Gastroesophageal sphincter (tissue), 4 donors: ENCODE measurements around the gene LPCAT4. TPM values are rescaled to one million over a fixed set of nuclear protein-coding genes. Genes with fewer than 3 reads are reported as not detected.

Experiments
- ATAC-seq: fragments of 150-250 bp; one replicate; pipeline ENCODE4 v1.9.1; 2016; ENCODE audit warnings: mild to moderate bottlenecking, moderate library complexity
- H3K27ac ChIP-seq, 4 donors: fragments of 200-600 bp; sonication (generic) in 3 of 4; 1 replicate in 3 of 4; 2 replicates in 1 of 4; pipeline ENCODE4 v1.5.1; 2016 to 2019
- H3K27me3 ChIP-seq: fragments of 200-600 bp; sonication (generic); one replicate; pipeline ENCODE4 v1.5.1; 2019
- H3K36me3 ChIP-seq, 2 donors: fragments of 200-600 bp; sonication (generic); one replicate each; pipeline ENCODE4 v1.5.1; 2019; ENCODE audit warnings: control low read depth in 1 of 2
- H3K4me1 ChIP-seq, 3 donors: fragments of 200-600 bp; sonication (generic); 1 replicate in 2 of 3; 2 replicates in 1 of 3; pipeline ENCODE4 v1.5.1; 2016 to 2019; ENCODE audit warnings: control low read depth in 2 of 3
- H3K4me3 ChIP-seq, 2 donors: fragments of 200-600 bp; sonication (generic); one replicate each; pipeline ENCODE4 v1.5.1; 2019; ENCODE audit warnings: mild to moderate bottlenecking in 1 of 2, moderate library complexity in 1 of 2
- H3K9me3 ChIP-seq, 3 donors: fragments of 200-600 bp; sonication (generic); one replicate each; pipeline ENCODE4 v1.5.1; 2017 to 2019; ENCODE audit warnings: control low read depth in 2 of 3
- CTCF ChIP-seq, 4 experiments: fragments of 200-600 bp in 2 of 4; fragments of 450-650 bp in 2 of 4; sonication (generic) in 1 of 4; IDR thresholded peaks; one replicate each; pipeline ENCODE4 v1.5.1; 2017 to 2019; ENCODE audit warnings: antibody characterized with exemption in 4 of 4, mild to moderate bottlenecking in 2 of 4, moderate library complexity in 2 of 4
- EP300 ChIP-seq: sonication (generic); formaldehyde crosslinking; IDR thresholded peaks from one replicate; pipeline ENCODE4 v1.6.1; 2017; ENCODE audit warnings: antibody characterized with exemption, mild to moderate bottlenecking
- POLR2A ChIP-seq, 2 donors: fragments of 450-650 bp; IDR thresholded peaks; one replicate each; pipeline ENCODE4 v1.6.1; 2017; ENCODE audit warnings: antibody characterized with exemption in 2 of 2, mild to moderate bottlenecking in 2 of 2, moderate library complexity in 1 of 2
- POLR2AphosphoS5 ChIP-seq: sonication (generic); formaldehyde crosslinking; IDR thresholded peaks from one replicate; pipeline ENCODE4 v1.6.1; 2017; ENCODE audit warnings: antibody characterized with exemption
- WGBS, 2 donors: methylation state at CpG; one replicate each; pipeline ENCODE4 v1.1.5; 2018; ENCODE audit warnings: low coverage in 1 of 2; 5-methylcytosine and 5-hydroxymethylcytosine counted together
- total RNA-seq, 4 donors: library from RNA; depleted of rRNA; stranded (reverse); fragments of >200 nt; gene quantifications; one replicate each; pipeline ENCODE4 v1.1.0, GENCODE V29; 2016

Gene LPCAT4
- total RNA-seq, 4 donors from 2014 or later, result 6.8 to 13.5 (median 10.7) TPM

- Histone ChIP-seq H3K4me3 (peak overlapping the region; percentile 70), H3K27ac (peak overlapping the region; percentile 41 to 90 (median 85)), H3K36me3 (peaks cover 0 to 24% of the 10 kb centered on the region in 2 donors), H3K4me1 (peaks cover 0 to 65% (median 14%) of the 10 kb centered on the region in 3 donors), H3K9me3 (no peaks in the 10 kb centered on the region), H3K27me3 (no peaks in the 10 kb centered on the region)
- 2 to 3% methylated on average over 5 to 11 of the region's 26 CpGs for WGBS, 2 donors
- TF ChIP-seq POLR2A (IDR thresholded peaks at IDR 0.05) (no peak), EP300 (no peak), POLR2AphosphoS5 (no peak), CTCF (IDR thresholded peaks at IDR 0.05) (no peak)
- ATAC-seq, result peak; percentile 6
These were observed 29.9 kb downstream of the LPCAT4 start for GRCh38 chr15:34336991-34337556.

GRCh38 chr15:34336231-34336990 is 30.6 kb downstream of the LPCAT4 start:
- H3K36me3 ChIP-seq, result peaks cover 0 to 19% of the 10 kb centered on the region in 2 donors
- no peaks in the 10 kb centered on the region for H3K27me3 ChIP-seq
- no peak for ATAC-seq
- peaks cover 0 to 59% (median 8%) of the 10 kb centered on the region in 3 donors for H3K4me1 ChIP-seq
- H3K9me3 ChIP-seq, result no peaks in the 10 kb centered on the region
- 66 to 82% methylated on average over 5 to 15 of the region's 16 CpGs for WGBS, 2 donors
- peak overlapping the region in 3 of 4 donors; percentile 9 to 90 (median 85) for H3K27ac ChIP-seq
- peak overlapping the region; percentile 70 for H3K4me3 ChIP-seq
- no peak for TF ChIP-seq CTCF (IDR thresholded peaks at IDR 0.05)
- no peak for TF ChIP-seq POLR2AphosphoS5
- TF ChIP-seq POLR2A (IDR thresholded peaks at IDR 0.05), result no peak
- no peak for TF ChIP-seq EP300

- Histone ChIP-seq H3K4me3 (no peak overlapping the region), H3K9me3 (no peaks in the 10 kb centered on the region), H3K4me1 (peaks cover 0 to 50% (median 8%) of the 10 kb centered on the region in 3 donors), H3K27ac (peak overlapping the region in 3 of 4 donors; percentile 28 to 37 (median 35)), H3K27me3 (no peaks in the 10 kb centered on the region), H3K36me3 (peaks cover 0 to 9% of the 10 kb centered on the region in 2 donors)
- ATAC-seq, result no peak
- TF ChIP-seq CTCF (IDR thresholded peaks at IDR 0.05) (no peak), EP300 (no peak), POLR2AphosphoS5 (no peak), POLR2A (IDR thresholded peaks at IDR 0.05) (no peak)
- 73 to 91% methylated on average over 3 of the region's 3 CpGs for WGBS, 2 donors
These were observed 31.6 kb downstream of the LPCAT4 start for GRCh38 chr15:34335176-34336032.

DNA sequence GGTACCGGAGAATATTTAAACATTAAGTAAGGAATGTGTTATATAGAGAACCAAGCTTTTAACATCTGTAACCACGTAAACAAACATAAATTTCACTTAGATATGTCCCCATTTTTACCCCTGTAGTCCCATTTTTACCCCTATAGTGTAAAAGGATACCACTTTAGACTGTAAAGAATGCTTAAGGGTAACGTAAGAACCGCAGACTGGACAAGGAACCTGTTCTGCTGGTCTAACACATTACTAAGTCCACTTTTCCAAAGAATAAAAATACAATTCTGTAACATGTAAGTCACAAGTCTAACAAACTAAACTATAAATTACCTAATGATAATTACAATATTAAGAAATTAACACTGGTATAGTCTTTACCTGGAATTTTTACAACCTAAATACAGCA is 32.3 kb downstream of the LPCAT4 start:
- Histone ChIP-seq H3K36me3 (peaks cover 0 to 7% of the 10 kb centered on the region in 2 donors), H3K4me1 (peaks cover 0 to 43% (median 8%) of the 10 kb centered on the region in 3 donors), H3K27ac (peak overlapping the region in 1 of 4 donors; percentile 35), H3K27me3 (no peaks in the 10 kb centered on the region), H3K4me3 (no peak overlapping the region), H3K9me3 (no peaks in the 10 kb centered on the region)
- TF ChIP-seq POLR2A (IDR thresholded peaks at IDR 0.05) (no peak), CTCF (IDR thresholded peaks at IDR 0.05) (no peak), EP300 (no peak), POLR2AphosphoS5 (no peak)
- ATAC-seq, result no peak
- WGBS, 2 donors, result 77 to 86% methylated on average over 4 of the region's 4 CpGs
